ENCODE data around the gene CLMN. TPM values are rescaled to one million over a fixed set of nuclear protein-coding genes. Genes with fewer than 3 reads are reported as not detected.

CLMN gene
- total and polyA plus RNA-seq, 2 of the 8 experiments (the other 6 are each of a cell fraction or from before 2014, with no cell fraction given) = 1.6 to 8.2 TPM

GRCh38 chr14:95321693-95322455 is 2.2 kb upstream of the CLMN start:
- Histone ChIP-seq H2AK5ac (ENCODE audit: low read depth, low read length) (no peak overlapping the region), H3K56ac (replicated peaks; ENCODE audit: insufficient read length, low read depth, low read length) (no peak overlapping the region), H2BK12ac (ENCODE audit: low read depth, low read length) (peak overlapping the region; percentile 19; the same call in 1 of the 2 replicates), H3K79me2 (ENCODE audit: control insufficient read depth in 1 of 2, insufficient read depth in 2 of 2, low read length in 2 of 2) (no peaks in the 10 kb centered on the region), H4K91ac (replicated peaks; ENCODE audit: insufficient read length, low read length) (no peak overlapping the region), H3K27me3 (replicated peaks in 1 of 4; ENCODE audit: control insufficient read depth in 3 of 4, extremely low read depth in 1 of 4, insufficient read depth in 3 of 4, low read length in 3 of 4) (peaks cover 0 to 12% (median 12%) of the 10 kb centered on the region in 4 experiments; a peak in 5 of 7 replicates), H4K8ac (ENCODE audit: extremely low read depth, insufficient read depth, low read length) (no peak overlapping the region), H3K9me3 (ENCODE audit: insufficient read depth in 2 of 2, low read depth in 1 of 2, low read length in 1 of 2) (no peaks in the 10 kb centered on the region), H4K5ac (ENCODE audit: insufficient read length, low read depth, low read length) (no peak overlapping the region), H3K9ac (replicated peaks in 1 of 4; ENCODE audit: extremely low read depth in 1 of 4, low read depth in 3 of 4, low read length in 3 of 4) (no peak overlapping the region), H3K4ac (replicated peaks; ENCODE audit: insufficient read length, low read depth, low read length) (no peak overlapping the region), H3K36me3 (ENCODE audit: control insufficient read depth in 2 of 4, insufficient read depth in 4 of 4, low read length in 3 of 4) (no peaks in the 10 kb centered on the region), H4K20me1 (replicated peaks in 1 of 2; ENCODE audit: control insufficient read depth in 1 of 2, insufficient read depth in 2 of 2, low read length in 2 of 2) (peaks cover 0 to 2% of the 10 kb centered on the region in 2 experiments), H3K4me3 (ENCODE audit: extremely low read depth in 1 of 4, insufficient read depth in 2 of 4, low read depth in 3 of 4, low read length in 4 of 4) (no peak overlapping the region), H2BK20ac (ENCODE audit: low read length) (no peak overlapping the region), H2BK5ac (ENCODE audit: low read depth, low read length) (no peak overlapping the region), H3K4me2 (ENCODE audit: insufficient read depth in 1 of 2, low read depth in 2 of 2, low read length in 2 of 2) (no peak overlapping the region), H2BK15ac (ENCODE audit: low read length) (no peak overlapping the region), H3K79me1 (ENCODE audit: low read depth, low read length) (no peaks in the 10 kb centered on the region), H3K14ac (ENCODE audit: insufficient read length) (no peak overlapping the region), H3K18ac (ENCODE audit: extremely low read depth, low read length) (no peak overlapping the region), H2BK120ac (replicated peaks; ENCODE audit: low read depth, low read length) (no peak overlapping the region), H3K23ac (ENCODE audit: insufficient read length) (no peak overlapping the region), H3K27ac (ENCODE audit: low read depth, low read length) (no peak overlapping the region), H3K4me1 (replicated peaks in 1 of 4; ENCODE audit: control insufficient read depth in 3 of 4, insufficient read depth in 4 of 4, low read length in 3 of 4) (peaks cover 0 to 9% (median 4%) of the 10 kb centered on the region in 4 experiments; a peak in 4 of 7 replicates), H2AFZ (ENCODE audit: low read length) (no peak overlapping the region), H3K23me2 (ENCODE audit: low read depth, low read length) (peaks cover 7% of the 10 kb centered on the region; the same call in 1 of the 2 replicates)
- TF ChIP-seq KDM4A (IDR thresholded peaks at IDR 0.05; ENCODE audit: low read depth, low read length, severe bottlenecking) = no peak
- no peak for TF ChIP-seq USF2 (IDR thresholded peaks at IDR 0.05; ENCODE audit: low read length)
- TF ChIP-seq SRF (IDR thresholded peaks at IDR 0.05; ENCODE audit: low read depth, low read length) = no peak
- DNase-seq (ENCODE audit: low read depth in 1 of 2, low spot score in 2 of 2) = no peak
- WGBS, 2 experiments (ENCODE audit: extremely low coverage in 1 of 2, insufficient coverage in 1 of 2, insufficient read length in 1 of 2, insufficient replicate concordance in 2 of 2, low coverage in 1 of 2, low lambda C conversion rate in 2 of 2, missing lambda C conversion rate in 1 of 2) = 75% methylated on average over 5 of the region's 5 CpGs; no CpG with 5 or more reads in 1 of the 2 experiments
- CTCF ChIA-PET (ENCODE audit: partially characterized antibody) = interaction anchor here (0.6 to 1.1 kb wide), 5 partner anchors 14 to 137 kb away, joined by 3 to 5 read pairs (median 4); no protein-coding TSS in a partner anchor
- no peak for FAIRE-seq
- POLR2A ChIA-PET (ENCODE audit: partially characterized antibody) = no interaction called here

Measured in H1 (cell line).